ENCODE measurements around the gene COL4A6.

DNA sequence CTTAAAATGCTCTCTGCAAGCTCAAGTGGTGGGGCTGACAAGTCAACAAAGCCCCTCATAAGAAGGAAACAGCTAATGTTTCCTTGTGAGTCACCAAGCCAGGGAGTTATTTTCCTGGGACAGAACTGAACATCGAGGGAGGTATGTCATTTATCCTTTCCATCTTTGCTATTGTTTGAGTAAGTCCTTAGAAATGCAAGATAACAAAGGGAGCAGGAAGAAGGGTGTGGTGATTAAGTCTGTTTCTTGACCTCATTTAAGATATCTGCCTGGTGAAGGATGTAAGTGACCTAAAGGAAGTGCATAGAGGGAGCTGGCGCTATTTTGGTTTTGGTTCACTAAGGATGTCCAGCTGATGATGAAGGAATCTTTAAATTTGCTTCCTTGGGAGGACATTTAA lies 306.8 kb downstream of the COL4A6 start:
- TF ChIP-seq, protein P1, sequence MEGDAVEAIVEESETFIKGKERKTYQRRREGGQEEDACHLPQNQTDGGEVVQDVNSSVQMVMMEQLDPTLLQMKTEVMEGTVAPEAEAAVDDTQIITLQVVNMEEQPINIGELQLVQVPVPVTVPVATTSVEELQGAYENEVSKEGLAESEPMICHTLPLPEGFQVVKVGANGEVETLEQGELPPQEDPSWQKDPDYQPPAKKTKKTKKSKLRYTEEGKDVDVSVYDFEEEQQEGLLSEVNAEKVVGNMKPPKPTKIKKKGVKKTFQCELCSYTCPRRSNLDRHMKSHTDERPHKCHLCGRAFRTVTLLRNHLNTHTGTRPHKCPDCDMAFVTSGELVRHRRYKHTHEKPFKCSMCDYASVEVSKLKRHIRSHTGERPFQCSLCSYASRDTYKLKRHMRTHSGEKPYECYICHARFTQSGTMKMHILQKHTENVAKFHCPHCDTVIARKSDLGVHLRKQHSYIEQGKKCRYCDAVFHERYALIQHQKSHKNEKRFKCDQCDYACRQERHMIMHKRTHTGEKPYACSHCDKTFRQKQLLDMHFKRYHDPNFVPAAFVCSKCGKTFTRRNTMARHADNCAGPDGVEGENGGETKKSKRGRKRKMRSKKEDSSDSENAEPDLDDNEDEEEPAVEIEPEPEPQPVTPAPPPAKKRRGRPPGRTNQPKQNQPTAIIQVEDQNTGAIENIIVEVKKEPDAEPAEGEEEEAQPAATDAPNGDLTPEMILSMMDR (IDR thresholded peaks at IDR 0.05) = no peak
- no peak for TF ChIP-seq POLR2A (IDR thresholded peaks at IDR 0.05)

All from vagina (tissue), 2 donors.